HG02970 (cell line): ENCODE measurements around the gene BTLA.
"Not testable (repeated sequence)": the region's sequence is repeated elsewhere in the genome, so short reads cannot be mapped to it uniquely, and the experiment has no call there.

Source experiments
- ATAC-seq: cut with Tn5 transposase; IDR thresholded peaks from one replicate; pipeline ENCODE4 v1.9.1; 2021; ENCODE audit warnings: mild to moderate bottlenecking, moderate library complexity, moderate number of reproducible peaks; ENCODE audit not compliant: unreplicated experiment, low FRiP score

The BTLA gene

GRCh38 chr3:112492124-112492523 lies 7.1 kb downstream of the BTLA start:
- no peak for ATAC-seq

GRCh38 chr3:112491373-112491772 lies 7.9 kb downstream of the BTLA start:
- ATAC-seq = no peak

- ATAC-seq = no peak
Observed at GRCh38 chr3:112489674-112490479, 9.4 kb downstream of the BTLA start.

GRCh38 chr3:112486811-112487505 lies 12.3 kb downstream of the BTLA start:
- no peak for ATAC-seq

GRCh38 chr3:112484352-112484751 lies 14.9 kb downstream of the BTLA start:
- no peak for ATAC-seq

- no peak for ATAC-seq
Observed at GRCh38 chr3:112482675-112483074, 16.6 kb downstream of the BTLA start.

GRCh38 chr3:112481302-112481721 lies 18.0 kb downstream of the BTLA start:
- ATAC-seq = no peak

GRCh38 chr3:112477891-112478290 lies 21.4 kb downstream of the BTLA start:
- ATAC-seq = no peak

GRCh38 chr3:112476346-112476745 lies 22.9 kb downstream of the BTLA start:
- no peak for ATAC-seq

- no peak for ATAC-seq
Observed at GRCh38 chr3:112474796-112475195, 24.5 kb downstream of the BTLA start.

GRCh38 chr3:112472691-112473090 lies 26.6 kb downstream of the BTLA start:
- ATAC-seq = no peak

GRCh38 chr3:112471596-112472325 lies 27.5 kb downstream of the BTLA start:
- ATAC-seq = no peak

GRCh38 chr3:112470788-112471187 lies 28.5 kb downstream of the BTLA start:
- ATAC-seq = no peak

- ATAC-seq = no peak
Observed at GRCh38 chr3:112469671-112470070, 29.6 kb downstream of the BTLA start.

GRCh38 chr3:112467539-112467938 lies 31.7 kb downstream of the BTLA start:
- no peak for ATAC-seq

GRCh38 chr3:112466020-112466419 lies 33.3 kb downstream of the BTLA start:
- no peak for ATAC-seq

- no peak for ATAC-seq
Observed at GRCh38 chr3:112464264-112464663, 35.0 kb downstream of the BTLA start.

GRCh38 chr3:112463250-112463649 lies 36.0 kb downstream of the BTLA start:
- ATAC-seq = no peak

GRCh38 chr3:112461787-112462186 lies 37.5 kb downstream of the BTLA start:
- ATAC-seq = not testable (repeated sequence)

GRCh38 chr3:112460519-112461195 lies 38.6 kb downstream of the BTLA start:
- ATAC-seq = no peak

- no peak for ATAC-seq
Observed at GRCh38 chr3:112459750-112460149, 39.5 kb downstream of the BTLA start.
